ENCODE measurements around the gene PTGER4. TPM values are rescaled to one million over a fixed set of nuclear protein-coding genes. Genes with fewer than 3 reads are reported as not detected.

The PTGER4 gene
- total RNA-seq, 1 experiment from 2014 or later, result 0.92 TPM

DNA sequence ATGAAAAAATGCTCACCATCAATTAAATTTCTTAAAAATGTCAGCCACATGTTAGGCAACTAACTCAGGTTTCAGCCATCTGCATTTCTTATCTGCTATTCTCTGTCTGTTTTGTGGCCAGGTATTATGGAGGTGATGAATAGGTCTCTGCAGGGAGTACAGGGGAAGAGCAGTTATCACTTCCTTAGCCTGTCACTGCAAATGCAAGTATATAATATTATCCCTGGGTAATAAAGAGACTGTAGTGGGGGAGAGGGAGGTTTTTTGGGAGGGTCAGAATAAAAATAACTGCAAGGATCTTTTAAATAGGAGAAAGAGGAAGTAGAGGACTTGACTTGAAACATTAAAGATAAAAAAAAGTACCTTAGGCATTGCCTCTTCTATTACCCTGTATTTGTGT is 49.6 kb upstream of the PTGER4 start (continued):
- TF ChIP-seq, protein P1, sequence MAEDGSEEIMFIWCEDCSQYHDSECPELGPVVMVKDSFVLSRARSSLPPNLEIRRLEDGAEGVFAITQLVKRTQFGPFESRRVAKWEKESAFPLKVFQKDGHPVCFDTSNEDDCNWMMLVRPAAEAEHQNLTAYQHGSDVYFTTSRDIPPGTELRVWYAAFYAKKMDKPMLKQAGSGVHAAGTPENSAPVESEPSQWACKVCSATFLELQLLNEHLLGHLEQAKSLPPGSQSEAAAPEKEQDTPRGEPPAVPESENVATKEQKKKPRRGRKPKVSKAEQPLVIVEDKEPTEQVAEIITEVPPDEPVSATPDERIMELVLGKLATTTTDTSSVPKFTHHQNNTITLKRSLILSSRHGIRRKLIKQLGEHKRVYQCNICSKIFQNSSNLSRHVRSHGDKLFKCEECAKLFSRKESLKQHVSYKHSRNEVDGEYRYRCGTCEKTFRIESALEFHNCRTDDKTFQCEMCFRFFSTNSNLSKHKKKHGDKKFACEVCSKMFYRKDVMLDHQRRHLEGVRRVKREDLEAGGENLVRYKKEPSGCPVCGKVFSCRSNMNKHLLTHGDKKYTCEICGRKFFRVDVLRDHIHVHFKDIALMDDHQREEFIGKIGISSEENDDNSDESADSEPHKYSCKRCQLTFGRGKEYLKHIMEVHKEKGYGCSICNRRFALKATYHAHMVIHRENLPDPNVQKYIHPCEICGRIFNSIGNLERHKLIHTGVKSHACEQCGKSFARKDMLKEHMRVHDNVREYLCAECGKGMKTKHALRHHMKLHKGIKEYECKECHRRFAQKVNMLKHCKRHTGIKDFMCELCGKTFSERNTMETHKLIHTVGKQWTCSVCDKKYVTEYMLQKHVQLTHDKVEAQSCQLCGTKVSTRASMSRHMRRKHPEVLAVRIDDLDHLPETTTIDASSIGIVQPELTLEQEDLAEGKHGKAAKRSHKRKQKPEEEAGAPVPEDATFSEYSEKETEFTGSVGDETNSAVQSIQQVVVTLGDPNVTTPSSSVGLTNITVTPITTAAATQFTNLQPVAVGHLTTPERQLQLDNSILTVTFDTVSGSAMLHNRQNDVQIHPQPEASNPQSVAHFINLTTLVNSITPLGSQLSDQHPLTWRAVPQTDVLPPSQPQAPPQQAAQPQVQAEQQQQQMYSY (CRISPR knock-in tag; IDR thresholded peaks at IDR 0.05), result no peak
- TF ChIP-seq, protein P2, sequence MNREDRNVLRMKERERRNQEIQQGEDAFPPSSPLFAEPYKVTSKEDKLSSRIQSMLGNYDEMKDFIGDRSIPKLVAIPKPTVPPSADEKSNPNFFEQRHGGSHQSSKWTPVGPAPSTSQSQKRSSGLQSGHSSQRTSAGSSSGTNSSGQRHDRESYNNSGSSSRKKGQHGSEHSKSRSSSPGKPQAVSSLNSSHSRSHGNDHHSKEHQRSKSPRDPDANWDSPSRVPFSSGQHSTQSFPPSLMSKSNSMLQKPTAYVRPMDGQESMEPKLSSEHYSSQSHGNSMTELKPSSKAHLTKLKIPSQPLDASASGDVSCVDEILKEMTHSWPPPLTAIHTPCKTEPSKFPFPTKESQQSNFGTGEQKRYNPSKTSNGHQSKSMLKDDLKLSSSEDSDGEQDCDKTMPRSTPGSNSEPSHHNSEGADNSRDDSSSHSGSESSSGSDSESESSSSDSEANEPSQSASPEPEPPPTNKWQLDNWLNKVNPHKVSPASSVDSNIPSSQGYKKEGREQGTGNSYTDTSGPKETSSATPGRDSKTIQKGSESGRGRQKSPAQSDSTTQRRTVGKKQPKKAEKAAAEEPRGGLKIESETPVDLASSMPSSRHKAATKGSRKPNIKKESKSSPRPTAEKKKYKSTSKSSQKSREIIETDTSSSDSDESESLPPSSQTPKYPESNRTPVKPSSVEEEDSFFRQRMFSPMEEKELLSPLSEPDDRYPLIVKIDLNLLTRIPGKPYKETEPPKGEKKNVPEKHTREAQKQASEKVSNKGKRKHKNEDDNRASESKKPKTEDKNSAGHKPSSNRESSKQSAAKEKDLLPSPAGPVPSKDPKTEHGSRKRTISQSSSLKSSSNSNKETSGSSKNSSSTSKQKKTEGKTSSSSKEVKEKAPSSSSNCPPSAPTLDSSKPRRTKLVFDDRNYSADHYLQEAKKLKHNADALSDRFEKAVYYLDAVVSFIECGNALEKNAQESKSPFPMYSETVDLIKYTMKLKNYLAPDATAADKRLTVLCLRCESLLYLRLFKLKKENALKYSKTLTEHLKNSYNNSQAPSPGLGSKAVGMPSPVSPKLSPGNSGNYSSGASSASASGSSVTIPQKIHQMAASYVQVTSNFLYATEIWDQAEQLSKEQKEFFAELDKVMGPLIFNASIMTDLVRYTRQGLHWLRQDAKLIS (CRISPR knock-in tag; IDR thresholded peaks at IDR 0.05; ENCODE audit: borderline replicate concordance), result no peak

DNA sequence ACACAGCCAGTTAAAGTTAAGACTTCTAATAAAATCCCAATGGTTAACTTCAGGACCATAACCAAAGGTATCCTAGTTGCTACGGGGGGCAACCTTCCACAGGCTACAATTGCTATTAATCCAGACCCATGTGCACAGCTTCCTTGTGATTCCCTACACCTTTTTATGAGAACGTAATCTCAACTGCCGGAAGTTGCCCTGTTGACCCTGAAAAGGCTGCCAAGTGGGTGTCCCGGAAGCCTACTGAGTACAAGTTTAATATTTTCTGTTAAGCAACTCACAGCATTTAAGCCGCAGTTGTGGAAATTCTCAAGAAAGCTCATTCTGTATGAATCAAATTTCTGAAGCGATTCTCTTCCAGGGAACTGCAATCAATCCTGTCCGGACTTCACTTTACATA is 48.5 kb upstream of the PTGER4 start:
- no peak for ATAC-seq
- TF ChIP-seq NFYB (CRISPR knock-in tag; conservative IDR thresholded peaks at IDR 0.05; ENCODE audit: low read depth) (no peak), TEAD4 (CRISPR knock-in tag; IDR thresholded peaks at IDR 0.05) (no peak), SOX15 (CRISPR knock-in tag; IDR thresholded peaks at IDR 0.05) (no peak), PRRX2 (CRISPR knock-in tag; IDR thresholded peaks at IDR 0.05) (no peak), CREM (CRISPR knock-in tag; IDR thresholded peaks at IDR 0.05) (no peak), MXD4 (CRISPR knock-in tag; IDR thresholded peaks at IDR 0.05; ENCODE audit: borderline replicate concordance) (no peak), NFATC4 (CRISPR knock-in tag; IDR thresholded peaks at IDR 0.05) (no peak), ETV6 (CRISPR knock-in tag; IDR thresholded peaks at IDR 0.05) (no peak), EMX1 (CRISPR knock-in tag; IDR thresholded peaks at IDR 0.05) (no peak), RORB (CRISPR knock-in tag; IDR thresholded peaks at IDR 0.05) (no peak), ZNF317 (CRISPR knock-in tag; IDR thresholded peaks at IDR 0.05; ENCODE audit: borderline replicate concordance, low read depth) (no peak), IRF2 (CRISPR knock-in tag; IDR thresholded peaks at IDR 0.05; ENCODE audit: borderline replicate concordance, low read depth) (no peak), GABPB1 (CRISPR knock-in tag; IDR thresholded peaks at IDR 0.05) (no peak)
- TF ChIP-seq, protein P3, sequence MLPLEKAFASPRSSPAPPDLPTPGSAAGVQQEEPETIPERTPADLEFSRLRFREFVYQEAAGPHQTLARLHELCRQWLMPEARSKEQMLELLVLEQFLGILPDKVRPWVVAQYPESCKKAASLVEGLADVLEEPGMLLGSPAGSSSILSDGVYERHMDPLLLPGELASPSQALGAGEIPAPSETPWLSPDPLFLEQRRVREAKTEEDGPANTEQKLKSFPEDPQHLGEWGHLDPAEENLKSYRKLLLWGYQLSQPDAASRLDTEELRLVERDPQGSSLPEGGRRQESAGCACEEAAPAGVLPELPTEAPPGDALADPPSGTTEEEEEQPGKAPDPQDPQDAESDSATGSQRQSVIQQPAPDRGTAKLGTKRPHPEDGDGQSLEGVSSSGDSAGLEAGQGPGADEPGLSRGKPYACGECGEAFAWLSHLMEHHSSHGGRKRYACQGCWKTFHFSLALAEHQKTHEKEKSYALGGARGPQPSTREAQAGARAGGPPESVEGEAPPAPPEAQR (CRISPR knock-in tag; IDR thresholded peaks at IDR 0.05), result no peak
- TF ChIP-seq, protein P4, sequence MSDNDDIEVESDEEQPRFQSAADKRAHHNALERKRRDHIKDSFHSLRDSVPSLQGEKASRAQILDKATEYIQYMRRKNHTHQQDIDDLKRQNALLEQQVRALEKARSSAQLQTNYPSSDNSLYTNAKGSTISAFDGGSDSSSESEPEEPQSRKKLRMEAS (CRISPR knock-in tag; IDR thresholded peaks at IDR 0.05), result no peak
- TF ChIP-seq, protein P5, sequence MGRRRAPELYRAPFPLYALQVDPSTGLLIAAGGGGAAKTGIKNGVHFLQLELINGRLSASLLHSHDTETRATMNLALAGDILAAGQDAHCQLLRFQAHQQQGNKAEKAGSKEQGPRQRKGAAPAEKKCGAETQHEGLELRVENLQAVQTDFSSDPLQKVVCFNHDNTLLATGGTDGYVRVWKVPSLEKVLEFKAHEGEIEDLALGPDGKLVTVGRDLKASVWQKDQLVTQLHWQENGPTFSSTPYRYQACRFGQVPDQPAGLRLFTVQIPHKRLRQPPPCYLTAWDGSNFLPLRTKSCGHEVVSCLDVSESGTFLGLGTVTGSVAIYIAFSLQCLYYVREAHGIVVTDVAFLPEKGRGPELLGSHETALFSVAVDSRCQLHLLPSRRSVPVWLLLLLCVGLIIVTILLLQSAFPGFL (CRISPR knock-in tag; IDR thresholded peaks at IDR 0.05; ENCODE audit: borderline replicate concordance), result no peak
- TF ChIP-seq, protein P6, sequence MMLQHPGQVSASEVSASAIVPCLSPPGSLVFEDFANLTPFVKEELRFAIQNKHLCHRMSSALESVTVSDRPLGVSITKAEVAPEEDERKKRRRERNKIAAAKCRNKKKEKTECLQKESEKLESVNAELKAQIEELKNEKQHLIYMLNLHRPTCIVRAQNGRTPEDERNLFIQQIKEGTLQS (CRISPR knock-in tag; conservative IDR thresholded peaks at IDR 0.05), result no peak
- POLR2A ChIA-PET, result no interaction called here
- Mint-ChIP-seq H3K9me3 (peaks cover 12% of the 10 kb centered on the region), H3K27ac (no peak overlapping the region), H3K4me1 (peaks cover 3% of the 10 kb centered on the region; the same call in 1 of the 2 replicates), H3K4me3 (no peak overlapping the region), H3K27me3 (ENCODE audit: low read depth) (no peaks in the 10 kb centered on the region), H3K36me3 (no peaks in the 10 kb centered on the region)
- CTCF ChIA-PET, result no interaction called here
- no peak for DNase-seq (ENCODE audit: low spot score)
